Omental fat pad (tissue), 4 donors: Measurements from ENCODE around the gene SRSF8. TPM values are rescaled to one million over a fixed set of nuclear protein-coding genes. Genes with fewer than 3 reads are reported as not detected.
"Not testable (repeated sequence)": the region's sequence is repeated elsewhere in the genome, so short reads cannot be mapped to it uniquely, and the experiment has no call there.

Source experiments
- ATAC-seq: fragments of 150-250 bp; one replicate; pipeline ENCODE4 v1.9.1; 2016; ENCODE audit warnings: mild to moderate bottlenecking, moderate library complexity; ENCODE audit not compliant: low FRiP score
- DNase-seq: peaks from one replicate; pipeline ENCODE4 v3.0.0-alpha.2; 2019; ENCODE audit warnings: low spot score
- CTCF ChIP-seq, 3 donors: fragments of 450-650 bp; IDR thresholded peaks; one replicate each; pipeline ENCODE4 v1.5.1; 2016 to 2017; ENCODE audit warnings: antibody characterized with exemption in 3 of 3, mild to moderate bottlenecking in 3 of 3, moderate library complexity in 2 of 3
- total RNA-seq, 4 donors: library from RNA; depleted of rRNA; stranded (reverse); fragments of >200 nt; gene quantifications; one replicate each; pipeline ENCODE4 v1.1.0, GENCODE V29; 2016

SRSF8 gene
- total RNA-seq, 4 donors from 2014 or later, result 22.5 to 32.9 (median 25.6) TPM

GRCh38 chr11:95104121-95104830 lies 37.6 kb downstream of the SRSF8 start:
- TF ChIP-seq CTCF (IDR thresholded peaks at IDR 0.05), result no peak
- no peak for DNase-seq
- ATAC-seq, result no peak

- DNase-seq (no peak), ATAC-seq (no peak)
- no peak for TF ChIP-seq CTCF (IDR thresholded peaks at IDR 0.05)
These were observed 38.1 kb downstream of the SRSF8 start for GRCh38 chr11:95104856-95105255.

- no peak for DNase-seq
- TF ChIP-seq CTCF (IDR thresholded peaks at IDR 0.05), result no peak
- peak; percentile 94 for ATAC-seq
These were observed 41.5 kb downstream of the SRSF8 start for GRCh38 chr11:95108159-95108611.

GRCh38 chr11:95108671-95109551 lies 42.2 kb downstream of the SRSF8 start:
- DNase-seq, result no peak
- no peak for TF ChIP-seq CTCF (IDR thresholded peaks at IDR 0.05)
- peak; percentile 53 for ATAC-seq

GRCh38 chr11:95111471-95111870 lies 44.8 kb downstream of the SRSF8 start:
- DNase-seq, ATAC-seq: not testable (repeated sequence)

- TF ChIP-seq CTCF (IDR thresholded peaks at IDR 0.05), result no peak
- DNase-seq, result no peak
- ATAC-seq, result no peak
These were observed 45.3 kb downstream of the SRSF8 start for GRCh38 chr11:95111923-95112540.

- ATAC-seq (no peak), DNase-seq (no peak)
- no peak for TF ChIP-seq CTCF (IDR thresholded peaks at IDR 0.05)
These were observed 48.9 kb downstream of the SRSF8 start for GRCh38 chr11:95115597-95115996.
